Measurements from ENCODE around the gene AKNA. TPM values are rescaled to one million over a fixed set of nuclear protein-coding genes. Genes with fewer than 3 reads are reported as not detected.

AKNA gene
- total RNA-seq, 2 donors from 2014 or later: 263 to 323 TPM

Other genes with a start within 250 kb of the AKNA start
- 1 to 10 TPM; 1.2 to 1.3 TPM for gene COL27A1, start 232.4 kb downstream of the AKNA start, total RNA-seq
- not detected for gene ORM1, start 64.9 kb downstream of the AKNA start, total RNA-seq
- not detected for gene ORM2, start 58.1 kb downstream of the AKNA start, total RNA-seq
- 10 to 100 TPM; 18.2 to 32.6 TPM for gene WHRN, start 117.5 kb upstream of the AKNA start, total RNA-seq
- gene ATP6V1G1, start 199.8 kb upstream of the AKNA start, total RNA-seq: 100 to 1,000 TPM; 101 to 102 TPM
- gene TMEM268, start 223.3 kb upstream of the AKNA start, total RNA-seq: 10 to 100 TPM in 1 of 2 donors, 1 to 10 TPM in 1; 9.4 to 11.5 TPM

Measured in T-helper 17 cell (primary cell).